ENCODE data around the gene FGG. TPM values are rescaled to one million over a fixed set of nuclear protein-coding genes. Genes with fewer than 3 reads are reported as not detected.
A peak's percentile ranks its signal among the peaks of the same experiment; 100 is the strongest.

The FGG gene
- total and polyA plus RNA-seq, 7 donors = 0.04 to 0.84 (median 0.75) TPM; not detected in 4

DNA sequence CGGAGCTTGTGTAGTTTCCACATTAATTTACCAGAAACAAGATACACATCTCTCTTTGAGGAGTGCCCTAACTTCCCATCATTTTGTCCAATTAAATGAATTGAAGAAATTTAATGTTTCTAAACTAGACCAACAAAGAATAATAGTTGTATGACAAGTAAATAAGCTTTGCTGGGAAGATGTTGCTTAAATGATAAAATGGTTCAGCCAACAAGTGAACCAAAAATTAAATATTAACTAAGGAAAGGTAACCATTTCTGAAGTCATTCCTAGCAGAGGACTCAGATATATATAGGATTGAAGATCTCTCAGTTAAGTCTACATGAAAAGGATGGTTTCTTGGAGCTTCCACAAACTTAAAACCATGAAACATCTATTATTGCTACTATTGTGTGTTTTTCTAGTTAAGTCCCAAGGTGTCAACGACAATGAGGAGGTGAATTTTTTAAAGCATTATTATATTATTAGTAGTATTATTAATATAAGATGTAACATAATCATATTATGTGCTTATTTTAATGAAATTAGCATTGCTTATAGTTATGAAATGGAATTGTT lies 49.7 kb downstream of the FGG start, which contains the start of gene FGB:
Gene FGB, plus strand, starts transcription at position 315 of the 558 bp plus-strand sequence. Its CDS starts 8 bp downstream, at position 323.
- ATAC-seq (no peak), DNase-seq (no peak)
- intact Hi-C loops (cut with DNase I) = no loop called here
- Histone ChIP-seq H3K4me1 (no peaks in the 10 kb centered on the region), H3K36me3 (ENCODE audit: insufficient read depth in 1 of 2, low read depth in 1 of 2) (no peaks in the 10 kb centered on the region), H3K9me3 (no peaks in the 10 kb centered on the region), H3K27ac (no peak within 1 kb of the TSS), H3K27me3 (ENCODE audit: insufficient read depth in 3 of 3, low read length in 2 of 3) (no peaks in the 10 kb centered on the region), H3K4me3 (no peak within 1 kb of the TSS)
- TF ChIP-seq, protein P1, sequence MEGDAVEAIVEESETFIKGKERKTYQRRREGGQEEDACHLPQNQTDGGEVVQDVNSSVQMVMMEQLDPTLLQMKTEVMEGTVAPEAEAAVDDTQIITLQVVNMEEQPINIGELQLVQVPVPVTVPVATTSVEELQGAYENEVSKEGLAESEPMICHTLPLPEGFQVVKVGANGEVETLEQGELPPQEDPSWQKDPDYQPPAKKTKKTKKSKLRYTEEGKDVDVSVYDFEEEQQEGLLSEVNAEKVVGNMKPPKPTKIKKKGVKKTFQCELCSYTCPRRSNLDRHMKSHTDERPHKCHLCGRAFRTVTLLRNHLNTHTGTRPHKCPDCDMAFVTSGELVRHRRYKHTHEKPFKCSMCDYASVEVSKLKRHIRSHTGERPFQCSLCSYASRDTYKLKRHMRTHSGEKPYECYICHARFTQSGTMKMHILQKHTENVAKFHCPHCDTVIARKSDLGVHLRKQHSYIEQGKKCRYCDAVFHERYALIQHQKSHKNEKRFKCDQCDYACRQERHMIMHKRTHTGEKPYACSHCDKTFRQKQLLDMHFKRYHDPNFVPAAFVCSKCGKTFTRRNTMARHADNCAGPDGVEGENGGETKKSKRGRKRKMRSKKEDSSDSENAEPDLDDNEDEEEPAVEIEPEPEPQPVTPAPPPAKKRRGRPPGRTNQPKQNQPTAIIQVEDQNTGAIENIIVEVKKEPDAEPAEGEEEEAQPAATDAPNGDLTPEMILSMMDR (IDR thresholded peaks at IDR 0.05) = no peak
- WGBS, 3 donors = 58 to 66% (median 60%) methylated on average over 2 of the region's 2 CpGs

DNA sequence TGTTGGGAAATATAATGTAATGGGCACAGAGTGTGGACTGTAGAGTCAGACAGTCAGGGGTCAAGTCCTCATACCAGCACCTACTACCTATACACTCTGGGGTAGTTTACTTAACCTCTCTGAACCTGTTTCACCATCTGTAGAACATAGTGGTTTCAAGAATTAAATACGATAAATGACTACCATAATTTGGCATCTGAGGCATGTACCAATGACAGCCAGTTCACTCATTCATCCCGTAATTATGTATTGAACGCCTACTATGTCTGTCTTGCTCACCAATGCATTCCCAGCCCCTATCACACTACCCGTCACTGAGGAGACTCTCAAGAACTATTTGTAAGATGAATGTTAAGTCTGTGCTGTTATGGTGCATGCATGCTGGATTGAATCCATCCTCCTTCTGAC lies 51.6 kb downstream of the FGG start:
- Histone ChIP-seq H3K27ac (no peak overlapping the region), H3K9me3 (no peaks in the 10 kb centered on the region), H3K36me3 (ENCODE audit: insufficient read depth in 1 of 2, low read depth in 1 of 2) (no peaks in the 10 kb centered on the region), H3K27me3 (ENCODE audit: insufficient read depth in 3 of 3, low read length in 2 of 3) (no peaks in the 10 kb centered on the region), H3K4me1 (no peaks in the 10 kb centered on the region), H3K4me3 (no peak overlapping the region)
- intact Hi-C loops (cut with DNase I) = no loop called here
- no peak for ATAC-seq
- TF ChIP-seq, protein P1 (IDR thresholded peaks at IDR 0.05) = no peak
- 82 to 84% (median 84%) methylated on average over 4 of the region's 4 CpGs for WGBS, 3 donors
- no peak for DNase-seq

DNA sequence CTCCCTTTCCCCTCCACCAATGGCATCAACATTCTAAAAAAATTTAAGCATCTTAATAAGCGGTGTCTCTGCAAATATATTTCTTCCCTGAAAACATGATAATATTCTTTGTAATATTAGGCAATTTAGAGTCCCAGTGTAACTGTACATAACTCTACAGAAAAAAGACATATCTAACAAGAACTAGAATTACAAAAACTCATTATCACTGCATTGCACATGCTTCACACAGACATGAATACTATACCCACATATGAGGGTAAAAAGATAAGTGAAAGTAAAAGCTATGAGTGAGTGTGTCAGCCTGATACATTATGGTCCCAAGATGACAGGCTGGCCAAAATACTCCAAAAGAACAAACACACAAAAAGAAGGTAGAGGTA lies 52.0 kb downstream of the FGG start:
- no peaks in the 10 kb centered on the region for H3K27me3 ChIP-seq (ENCODE audit: insufficient read depth in 3 of 3, low read length in 2 of 3)
- no peak for DNase-seq
- TF ChIP-seq, protein P1 (IDR thresholded peaks at IDR 0.05) = no peak
- H3K4me3 ChIP-seq = no peak overlapping the region
- intact Hi-C loops (cut with DNase I) = no loop called here
- H3K9me3 ChIP-seq = no peaks in the 10 kb centered on the region
- H3K27ac ChIP-seq = no peak overlapping the region
- ATAC-seq = no peak
- no peaks in the 10 kb centered on the region for H3K36me3 ChIP-seq (ENCODE audit: insufficient read depth in 1 of 2, low read depth in 1 of 2)
- no peaks in the 10 kb centered on the region for H3K4me1 ChIP-seq
- 94 to 100% (median 95%) methylated on average over 1 of the region's 1 CpG for WGBS, 3 donors

DNA sequence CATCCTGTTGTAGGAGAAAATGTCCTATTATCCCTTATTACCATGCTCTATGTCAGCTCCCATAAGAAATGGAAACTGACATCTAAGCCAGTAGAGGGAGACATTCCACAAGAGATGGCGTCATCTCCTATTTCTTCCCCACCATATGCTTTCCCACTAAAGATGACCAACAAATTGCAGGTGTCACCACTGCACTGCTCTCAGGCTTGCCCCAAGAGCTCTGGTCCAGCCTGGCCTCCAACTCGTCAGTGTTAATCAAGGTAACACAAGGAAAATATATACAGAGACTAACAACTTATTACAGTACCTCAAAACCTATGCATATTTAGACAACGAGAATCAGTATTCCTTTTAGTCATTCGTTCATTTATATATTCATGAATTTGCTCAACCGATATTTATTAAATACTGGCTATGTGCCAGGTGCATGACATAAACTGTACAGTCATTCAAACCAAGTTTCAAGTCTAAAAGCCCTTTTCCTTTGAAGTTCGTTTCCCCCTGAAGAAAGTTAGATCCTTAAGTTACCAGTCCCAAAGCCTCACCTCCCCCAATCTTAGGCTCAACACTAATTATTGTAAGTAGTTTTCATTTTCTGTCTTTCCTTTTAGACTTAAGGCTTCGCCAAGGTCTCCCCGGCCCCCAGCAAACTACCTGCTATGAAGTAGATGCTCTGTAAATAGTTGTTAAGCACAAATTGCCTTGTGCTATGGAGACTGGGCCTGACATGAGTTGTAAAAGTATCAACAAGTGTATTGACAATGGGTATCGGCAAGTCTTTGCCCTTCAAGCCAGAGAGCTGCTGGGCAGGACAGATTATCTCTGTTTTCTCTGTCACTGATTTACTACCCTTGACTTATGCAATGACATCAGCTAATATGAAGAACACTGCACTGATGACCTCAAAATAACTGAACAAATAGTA lies 52.7 kb downstream of the FGG start:
- Histone ChIP-seq H3K27ac (no peak overlapping the region), H3K36me3 (ENCODE audit: insufficient read depth in 1 of 2, low read depth in 1 of 2) (no peaks in the 10 kb centered on the region), H3K27me3 (ENCODE audit: insufficient read depth in 3 of 3, low read length in 2 of 3) (no peaks in the 10 kb centered on the region), H3K4me1 (no peaks in the 10 kb centered on the region), H3K4me3 (no peak overlapping the region), H3K9me3 (no peaks in the 10 kb centered on the region)
- WGBS, 3 donors = 71 to 75% (median 73%) methylated on average over 9 of the region's 9 CpGs
- ATAC-seq = peak in 2 of 4 donors; percentile 36 to 49
- DNase-seq = no peak
- intact Hi-C loops (cut with DNase I) = no loop called here
- TF ChIP-seq, protein P1 (IDR thresholded peaks at IDR 0.05) = peak; percentile 26
